ENCODE results near the gene SLC4A7.

DNA sequence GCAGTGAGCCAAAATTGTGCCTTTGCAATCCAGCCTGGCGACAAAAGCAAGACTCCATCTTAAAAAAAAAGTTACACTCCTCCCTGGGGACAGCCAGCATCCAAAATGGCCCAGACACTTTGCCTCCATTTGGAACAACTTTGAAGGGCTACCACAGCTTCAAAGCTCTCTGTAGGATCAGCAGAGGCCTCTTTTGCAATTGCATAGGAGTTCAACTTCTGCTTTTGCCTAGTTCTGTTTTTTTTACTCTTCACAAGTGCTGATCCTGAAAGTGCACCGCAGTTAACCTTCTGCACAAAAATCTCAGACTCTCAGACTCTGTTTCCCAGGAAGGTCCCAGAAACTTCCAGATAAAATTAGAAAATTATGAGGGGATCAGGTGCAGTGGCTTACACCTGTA, 25.2 kb upstream of the SLC4A7 start:
- TF ChIP-seq, protein P1, sequence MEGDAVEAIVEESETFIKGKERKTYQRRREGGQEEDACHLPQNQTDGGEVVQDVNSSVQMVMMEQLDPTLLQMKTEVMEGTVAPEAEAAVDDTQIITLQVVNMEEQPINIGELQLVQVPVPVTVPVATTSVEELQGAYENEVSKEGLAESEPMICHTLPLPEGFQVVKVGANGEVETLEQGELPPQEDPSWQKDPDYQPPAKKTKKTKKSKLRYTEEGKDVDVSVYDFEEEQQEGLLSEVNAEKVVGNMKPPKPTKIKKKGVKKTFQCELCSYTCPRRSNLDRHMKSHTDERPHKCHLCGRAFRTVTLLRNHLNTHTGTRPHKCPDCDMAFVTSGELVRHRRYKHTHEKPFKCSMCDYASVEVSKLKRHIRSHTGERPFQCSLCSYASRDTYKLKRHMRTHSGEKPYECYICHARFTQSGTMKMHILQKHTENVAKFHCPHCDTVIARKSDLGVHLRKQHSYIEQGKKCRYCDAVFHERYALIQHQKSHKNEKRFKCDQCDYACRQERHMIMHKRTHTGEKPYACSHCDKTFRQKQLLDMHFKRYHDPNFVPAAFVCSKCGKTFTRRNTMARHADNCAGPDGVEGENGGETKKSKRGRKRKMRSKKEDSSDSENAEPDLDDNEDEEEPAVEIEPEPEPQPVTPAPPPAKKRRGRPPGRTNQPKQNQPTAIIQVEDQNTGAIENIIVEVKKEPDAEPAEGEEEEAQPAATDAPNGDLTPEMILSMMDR (IDR thresholded peaks at IDR 0.05): no peak
- TF ChIP-seq POLR2AphosphoS5 (IDR thresholded peaks at IDR 0.05) (no peak), POLR2A (IDR thresholded peaks at IDR 0.05; ENCODE audit: low read depth) (no peak), EP300 (IDR thresholded peaks at IDR 0.05) (no peak)
